Neuronal stem cell (in vitro differentiated cells): ENCODE measurements around the gene BTBD9.
A peak's percentile ranks its signal among the peaks of the same experiment; 100 is the strongest.

Experiments
- DNase-seq: peaks from one replicate; pipeline ENCODE4 v3.0.0-alpha.2; 2013; ENCODE audit warnings: low spot score
- H2AFZ ChIP-seq: one replicate; pipeline ENCODE4 v1.6.1; 2013; ENCODE audit warnings: mild to moderate bottlenecking, low read length, inconsistent platforms
- H2AK5ac ChIP-seq: 2 replicates; pipeline ENCODE4 v1.6.1; 2013; ENCODE audit warnings: low read depth, mild to moderate bottlenecking, inconsistent platforms, low read length, moderate library complexity, mixed read lengths
- H2BK120ac ChIP-seq: 2 replicates; pipeline ENCODE4 v1.6.1; 2013; ENCODE audit warnings: low read depth, mild to moderate bottlenecking, inconsistent platforms, low read length, moderate library complexity, mixed read lengths
- H2BK12ac ChIP-seq: one replicate; pipeline ENCODE4 v1.6.1; 2013; ENCODE audit warnings: low read length, inconsistent platforms
- H2BK15ac ChIP-seq: 2 replicates; pipeline ENCODE4 v1.6.1; 2013; ENCODE audit warnings: mild to moderate bottlenecking, low read length, inconsistent platforms, mixed read lengths
- H2BK5ac ChIP-seq: one replicate; pipeline ENCODE4 v1.6.1; 2013; ENCODE audit warnings: inconsistent platforms, mild to moderate bottlenecking, low read length, moderate library complexity
- H3K14ac ChIP-seq: one replicate; pipeline ENCODE4 v1.6.1; 2013; ENCODE audit warnings: low read length, inconsistent platforms
- H3K18ac ChIP-seq: 2 replicates; pipeline ENCODE4 v1.6.1; 2013; ENCODE audit warnings: low read length, inconsistent platforms
- H3K23ac ChIP-seq: 2 replicates; pipeline ENCODE4 v1.6.1; 2013; ENCODE audit warnings: low read depth, mild to moderate bottlenecking, mixed read lengths, low read length, inconsistent platforms; ENCODE audit not compliant: poor library complexity
- H3K27ac ChIP-seq: replicated peaks from 3 replicates; pipeline ENCODE4 v1.5.1; 2013; ENCODE audit warnings: low read length, inconsistent platforms
- H3K27me3 ChIP-seq, 3 experiments: 2 replicates each; pipeline ENCODE4 v1.6.1; 2013; ENCODE audit warnings: low read length in 3 of 3, mild to moderate bottlenecking in 2 of 3, inconsistent platforms in 1 of 3, low read depth in 1 of 3, mixed read lengths in 1 of 3, moderate library complexity in 1 of 3; ENCODE audit not compliant: control insufficient read depth in 3 of 3, insufficient read depth in 3 of 3
- H3K36me3 ChIP-seq, 2 donors: replicated peaks in 1 of 2; 2 replicates each; pipeline ENCODE4 v1.6.1; 2013; ENCODE audit warnings: low read length in 2 of 2; ENCODE audit not compliant: control insufficient read depth in 2 of 2, insufficient read depth in 2 of 2
- H3K4ac ChIP-seq: 2 replicates; pipeline ENCODE4 v1.6.1; 2013; ENCODE audit warnings: inconsistent platforms, mild to moderate bottlenecking, low read length, moderate library complexity
- H3K4me1 ChIP-seq, 2 donors: 1 replicate in 1 of 2; 2 replicates in 1 of 2; pipeline ENCODE4 v1.6.1; 2013; ENCODE audit warnings: low read length in 2 of 2, low read depth in 1 of 2; ENCODE audit not compliant: control insufficient read depth in 2 of 2, insufficient read depth in 1 of 2
- H3K4me2 ChIP-seq: one replicate; pipeline ENCODE4 v1.6.1; 2013; ENCODE audit warnings: mild to moderate bottlenecking, low read length, inconsistent platforms; ENCODE audit not compliant: insufficient read depth, poor library complexity, severe bottlenecking
- H3K4me3 ChIP-seq, 2 donors: 2 replicates each; pipeline ENCODE4 v1.5.1; 2013; ENCODE audit warnings: low read length in 2 of 2, mild to moderate bottlenecking in 2 of 2, inconsistent platforms in 1 of 2, moderate library complexity in 1 of 2
- H3K79me1 ChIP-seq: one replicate; pipeline ENCODE4 v1.6.1; 2013; ENCODE audit warnings: low read depth, mild to moderate bottlenecking, inconsistent platforms, low read length, moderate library complexity
- H3K9ac ChIP-seq: one replicate; pipeline ENCODE4 v1.6.1; 2013; ENCODE audit warnings: mild to moderate bottlenecking, low read depth, low read length, inconsistent platforms; ENCODE audit not compliant: poor library complexity
- H3K9me3 ChIP-seq, 2 donors: replicated peaks in 1 of 2; 2 replicates each; pipeline versions ENCODE3 to v1.6.1; 2013; ENCODE audit warnings: low read length in 2 of 2, mild to moderate bottlenecking in 2 of 2, inconsistent platforms in 1 of 2, low read depth in 1 of 2, mixed read lengths in 1 of 2, moderate library complexity in 1 of 2; ENCODE audit not compliant: control insufficient read depth in 2 of 2, insufficient read depth in 1 of 2
- H4K8ac ChIP-seq: one replicate; pipeline ENCODE4 v1.6.1; 2013; ENCODE audit warnings: low read depth, mild to moderate bottlenecking, inconsistent platforms, low read length, moderate library complexity
- H4K91ac ChIP-seq: one replicate; pipeline ENCODE4 v1.6.1; 2013; ENCODE audit warnings: low read length, low read depth, mild to moderate bottlenecking, inconsistent platforms; ENCODE audit not compliant: poor library complexity
- WGBS, 2 donors: extraction: QIAGEN DNeasy Blood & Tissue Kit; methylation state at CpG; one replicate each; pipeline ENCODE4 v1.1.7; 2013; ENCODE audit warnings: missing lambda C conversion rate in 2 of 2, mixed read lengths in 1 of 2; ENCODE audit not compliant: insufficient read length in 2 of 2, insufficient replicate concordance in 1 of 2; ENCODE audit errors: extremely low coverage in 2 of 2; 5-methylcytosine and 5-hydroxymethylcytosine counted together

Gene BTBD9

DNA sequence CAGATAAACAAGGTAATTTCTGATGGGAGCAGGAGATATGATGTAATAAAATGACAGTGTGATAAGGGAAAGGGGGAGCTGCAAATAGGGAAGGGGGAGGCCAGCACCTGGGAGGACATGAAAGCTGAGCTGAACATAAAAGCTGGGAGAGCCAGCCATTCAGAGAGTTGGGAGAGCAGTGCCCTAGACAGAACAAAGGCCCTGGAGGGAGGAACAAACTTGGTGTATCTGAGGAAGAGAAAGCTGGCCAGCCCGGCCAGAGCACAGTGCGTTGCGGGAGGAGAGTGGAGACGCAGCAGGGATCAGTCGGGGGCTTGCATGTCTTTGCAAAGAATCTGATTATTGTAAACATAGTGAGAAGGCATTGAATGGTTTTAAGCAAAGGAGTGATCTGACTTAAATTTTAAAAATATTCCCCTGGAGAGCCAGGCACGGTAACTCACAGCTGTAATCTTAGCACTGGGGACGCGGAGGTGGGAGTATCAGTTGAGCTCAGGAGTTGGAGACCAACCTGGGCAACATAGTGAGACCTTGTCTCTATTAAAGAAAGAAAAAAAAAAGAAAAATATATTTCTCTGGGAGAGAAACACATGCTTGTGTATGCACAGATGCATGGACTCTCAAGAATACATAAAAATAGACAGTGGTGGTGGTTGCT, 502.0 kb downstream of the BTBD9 start:
- Histone ChIP-seq H3K27ac (no peak overlapping the region), H3K4ac (no peak overlapping the region), H2BK12ac (no peak overlapping the region), H3K18ac (no peak overlapping the region), H3K14ac (no peak overlapping the region), H2BK5ac (no peak overlapping the region), H3K4me1 (peaks cover 10 to 21% of the 10 kb centered on the region in 2 donors), H4K91ac (no peak overlapping the region), H2AK5ac (no peak overlapping the region), H3K9me3 (peaks cover 0 to 6% of the 10 kb centered on the region in 2 donors), H4K8ac (no peak overlapping the region), H3K27me3 (no peaks in the 10 kb centered on the region), H3K4me3 (no peak overlapping the region), H3K4me2 (no peak overlapping the region), H3K79me1 (no peaks in the 10 kb centered on the region), H3K9ac (no peak overlapping the region), H3K23ac (no peak overlapping the region), H2AFZ (no peak overlapping the region), H2BK15ac (no peak overlapping the region), H2BK120ac (no peak overlapping the region), H3K36me3 (peaks cover 0 to 2% of the 10 kb centered on the region in 2 donors)
- no CpG with 5 or more reads among the region's 8 CpGs for WGBS, 2 donors
- DNase-seq: peak; percentile 27

DNA sequence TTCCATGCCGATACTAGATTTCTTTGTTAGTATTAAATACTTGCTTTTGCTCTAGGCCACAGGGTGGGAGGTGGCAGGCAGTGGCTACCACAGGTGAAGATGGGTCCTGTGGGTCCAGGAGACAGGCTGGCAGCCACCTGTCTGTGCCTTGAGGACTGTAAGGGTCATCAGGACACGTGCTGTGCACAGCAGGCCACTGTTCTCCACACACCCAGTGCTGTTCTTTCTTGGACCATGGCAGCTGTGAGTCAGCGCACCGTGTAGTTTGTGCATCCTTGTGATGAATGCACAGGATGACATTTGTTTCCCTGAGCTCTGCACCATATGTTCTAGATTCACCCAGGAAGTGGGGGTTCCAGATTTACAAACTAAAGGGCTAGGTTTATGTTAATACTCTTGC, 503.2 kb downstream of the BTBD9 start:
- no peaks in the 10 kb centered on the region for H3K79me1 ChIP-seq
- no peak overlapping the region for H2BK12ac ChIP-seq
- H3K4me2 ChIP-seq: no peak overlapping the region
- H3K23ac ChIP-seq: no peak overlapping the region
- no peak overlapping the region for H3K14ac ChIP-seq
- no peak overlapping the region for H2BK15ac ChIP-seq
- no peak overlapping the region for H2BK5ac ChIP-seq
- H3K27ac ChIP-seq: no peak overlapping the region
- H3K9me3 ChIP-seq: peaks cover 0 to 6% of the 10 kb centered on the region in 2 donors
- no peak overlapping the region for H3K4me3 ChIP-seq
- H3K27me3 ChIP-seq: no peaks in the 10 kb centered on the region
- H2BK120ac ChIP-seq: no peak overlapping the region
- no peak overlapping the region for H3K9ac ChIP-seq
- H3K36me3 ChIP-seq: peaks cover 0 to 4% of the 10 kb centered on the region in 2 donors
- H3K4me1 ChIP-seq: peaks cover 10 to 11% of the 10 kb centered on the region in 2 donors
- no peak overlapping the region for H3K18ac ChIP-seq
- no peak overlapping the region for H4K91ac ChIP-seq
- DNase-seq: no peak
- H2AK5ac ChIP-seq: no peak overlapping the region
- no CpG with 5 or more reads among the region's 4 CpGs for WGBS, 2 donors
- no peak overlapping the region for H3K4ac ChIP-seq
- H4K8ac ChIP-seq: no peak overlapping the region
- H2AFZ ChIP-seq: no peak overlapping the region

DNA sequence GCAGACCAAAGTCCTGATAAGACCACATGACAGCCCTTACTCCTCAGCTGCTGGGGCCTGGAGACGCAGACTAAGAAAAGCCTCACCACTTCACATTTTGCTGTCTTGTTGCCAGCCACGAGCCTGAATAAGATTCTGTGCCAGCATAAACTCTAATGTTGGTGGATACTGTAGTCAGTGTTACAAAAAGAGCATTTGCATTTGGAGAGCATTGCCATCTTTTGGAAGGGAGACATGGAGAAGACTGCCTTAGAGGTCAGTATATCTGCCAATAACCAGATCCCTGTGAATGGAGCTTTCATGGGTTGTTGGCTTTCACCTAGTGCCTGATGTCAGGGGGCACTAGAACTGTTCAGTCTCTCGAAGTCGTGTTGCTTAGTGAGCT, 505.0 kb downstream of the BTBD9 start:
- Histone ChIP-seq H2BK120ac (no peak overlapping the region), H3K36me3 (peaks cover 0 to 4% of the 10 kb centered on the region in 2 donors), H2BK12ac (no peak overlapping the region), H3K27me3 (no peaks in the 10 kb centered on the region), H3K4ac (no peak overlapping the region), H2BK15ac (no peak overlapping the region), H3K79me1 (no peaks in the 10 kb centered on the region), H3K27ac (no peak overlapping the region), H2AFZ (no peak overlapping the region), H3K9ac (no peak overlapping the region), H4K91ac (no peak overlapping the region), H3K9me3 (no peaks in the 10 kb centered on the region), H3K14ac (no peak overlapping the region), H3K4me3 (no peak overlapping the region), H2AK5ac (no peak overlapping the region), H3K23ac (no peak overlapping the region), H3K4me1 (peaks cover 8% of the 10 kb centered on the region in 2 donors), H4K8ac (no peak overlapping the region), H3K4me2 (no peak overlapping the region), H2BK5ac (no peak overlapping the region), H3K18ac (no peak overlapping the region)
- no CpG with 5 or more reads among the region's 4 CpGs for WGBS, 2 donors
- no peak for DNase-seq

DNA sequence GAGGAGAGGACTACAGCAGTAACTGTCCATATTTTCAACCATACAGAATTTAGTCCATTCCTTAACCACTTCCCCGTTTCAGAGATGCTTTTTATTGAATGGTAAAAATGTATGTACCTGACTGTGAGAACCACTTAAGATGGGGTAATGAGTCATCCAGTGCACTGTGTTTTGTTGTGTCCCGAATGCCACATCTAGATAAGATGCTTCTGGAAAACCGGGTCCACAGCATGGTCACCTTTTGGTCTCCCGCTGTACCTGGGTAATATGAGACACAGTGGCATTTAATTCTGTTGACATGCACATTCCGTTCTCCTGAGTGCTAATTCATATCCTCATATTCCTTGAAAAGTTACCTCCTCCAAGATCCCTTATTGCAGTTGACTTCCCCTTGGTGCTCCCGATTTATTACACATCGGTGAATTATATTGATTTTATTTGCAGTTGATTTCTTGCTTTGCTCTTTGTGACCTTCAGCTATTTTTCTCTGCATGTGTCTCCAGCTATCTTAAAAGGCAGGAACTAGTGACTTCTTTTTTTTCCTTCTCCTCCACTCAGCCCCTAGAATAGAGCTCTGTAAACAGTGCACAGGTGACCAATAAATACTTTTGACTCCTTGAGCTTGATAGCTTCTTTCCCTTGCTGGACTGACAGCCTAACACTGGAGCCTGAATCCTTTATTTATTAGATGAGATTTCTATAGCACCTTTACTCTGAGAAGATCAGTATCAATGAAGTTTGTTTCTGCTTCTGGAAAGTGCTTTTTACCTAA, 505.6 kb downstream of the BTBD9 start:
- Histone ChIP-seq H2BK120ac (no peak overlapping the region), H3K27me3 (no peaks in the 10 kb centered on the region), H2AK5ac (no peak overlapping the region), H3K18ac (no peak overlapping the region), H3K4ac (no peak overlapping the region), H3K4me1 (peaks cover 8% of the 10 kb centered on the region in 2 donors), H3K36me3 (peaks cover 0 to 4% of the 10 kb centered on the region in 2 donors), H3K27ac (no peak overlapping the region), H3K9me3 (peaks cover 0 to 3% of the 10 kb centered on the region in 2 donors), H2AFZ (no peak overlapping the region), H4K8ac (no peak overlapping the region), H3K9ac (no peak overlapping the region), H3K23ac (no peak overlapping the region), H2BK15ac (no peak overlapping the region), H2BK5ac (no peak overlapping the region), H3K79me1 (no peaks in the 10 kb centered on the region), H4K91ac (no peak overlapping the region), H3K4me2 (no peak overlapping the region), H2BK12ac (no peak overlapping the region), H3K14ac (no peak overlapping the region), H3K4me3 (no peak overlapping the region)
- no CpG with 5 or more reads among the region's 7 CpGs for whole genome bisulfite sequencing, 2 donors
- DNase-seq: no peak
